Large intestine (tissue), 3 donors: Measurements from ENCODE around the gene MBNL2. TPM values are rescaled to one million over a fixed set of nuclear protein-coding genes. Genes with fewer than 3 reads are reported as not detected.
A peak's percentile ranks its signal among the peaks of the same experiment; 100 is the strongest.

Experiments
- DNase-seq, 2 donors: peaks; one replicate each; pipeline versions ENCODE4 v3.0.0 to v3.0.0-alpha.2; 2013
- H3K27ac ChIP-seq: one replicate; pipeline ENCODE4 v1.5.1; 2013; ENCODE audit warnings: low read length
- H3K27me3 ChIP-seq: 2 replicates; pipeline ENCODE4 v1.6.1; 2013; ENCODE audit warnings: low read length; ENCODE audit not compliant: control insufficient read depth, insufficient read depth
- H3K36me3 ChIP-seq: 2 replicates; pipeline ENCODE4 v1.6.1; 2013; ENCODE audit warnings: low read length; ENCODE audit not compliant: control insufficient read depth, insufficient read depth
- H3K4me1 ChIP-seq: one replicate; pipeline ENCODE4 v1.6.1; 2013; ENCODE audit warnings: low read length; ENCODE audit not compliant: control insufficient read depth, insufficient read depth
- H3K4me3 ChIP-seq: one replicate; pipeline ENCODE4 v1.5.1; 2013; ENCODE audit warnings: low read length
- H3K9me3 ChIP-seq: one replicate; pipeline ENCODE4 v1.6.1; 2013; ENCODE audit warnings: mild to moderate bottlenecking, low read depth, low read length, moderate library complexity; ENCODE audit not compliant: control insufficient read depth
- WGBS: methylation state at CpG from one replicate; pipeline ENCODE4 v1.1.5; 2013; ENCODE audit warnings: low lambda C conversion rate; ENCODE audit not compliant: insufficient coverage; 5-methylcytosine and 5-hydroxymethylcytosine counted together
- polyA plus RNA-seq: library from polyadenylated mRNA; unstranded; fragments of 120-200 nt; gene quantifications from one replicate; pipeline ENCODE4 v1.2.1, GENCODE V29; 2013

MBNL2 gene
- polyA plus RNA-seq, 1 donor = 38.6 TPM

DNA sequence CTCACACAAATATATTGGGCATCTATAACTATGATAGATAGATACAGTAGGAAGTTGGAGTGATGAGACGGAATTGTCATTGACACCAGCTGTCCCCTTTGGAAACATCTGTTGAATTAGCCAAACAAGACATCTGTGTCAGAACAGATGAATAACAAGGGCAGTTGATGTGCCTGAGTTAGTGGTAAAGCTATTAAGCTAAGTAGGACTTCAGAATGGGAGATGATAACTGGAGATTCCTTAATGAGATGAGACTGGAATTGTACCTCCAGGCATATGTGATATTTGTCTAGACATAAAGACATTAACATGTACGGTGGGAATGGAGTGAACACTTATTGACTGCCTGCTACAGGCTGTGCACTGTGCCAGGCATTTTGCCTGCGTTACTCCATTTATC is 78.7 kb downstream of the MBNL2 start:
- Histone ChIP-seq H3K4me3 (no peak overlapping the region), H3K27me3 (no peaks in the 10 kb centered on the region), H3K27ac (no peak overlapping the region), H3K4me1 (peaks cover 12% of the 10 kb centered on the region), H3K36me3 (peaks cover 4% of the 10 kb centered on the region), H3K9me3 (no peaks in the 10 kb centered on the region)
- no peak for DNase-seq
- no CpG with 5 or more reads among the region's 3 CpGs for WGBS

DNA sequence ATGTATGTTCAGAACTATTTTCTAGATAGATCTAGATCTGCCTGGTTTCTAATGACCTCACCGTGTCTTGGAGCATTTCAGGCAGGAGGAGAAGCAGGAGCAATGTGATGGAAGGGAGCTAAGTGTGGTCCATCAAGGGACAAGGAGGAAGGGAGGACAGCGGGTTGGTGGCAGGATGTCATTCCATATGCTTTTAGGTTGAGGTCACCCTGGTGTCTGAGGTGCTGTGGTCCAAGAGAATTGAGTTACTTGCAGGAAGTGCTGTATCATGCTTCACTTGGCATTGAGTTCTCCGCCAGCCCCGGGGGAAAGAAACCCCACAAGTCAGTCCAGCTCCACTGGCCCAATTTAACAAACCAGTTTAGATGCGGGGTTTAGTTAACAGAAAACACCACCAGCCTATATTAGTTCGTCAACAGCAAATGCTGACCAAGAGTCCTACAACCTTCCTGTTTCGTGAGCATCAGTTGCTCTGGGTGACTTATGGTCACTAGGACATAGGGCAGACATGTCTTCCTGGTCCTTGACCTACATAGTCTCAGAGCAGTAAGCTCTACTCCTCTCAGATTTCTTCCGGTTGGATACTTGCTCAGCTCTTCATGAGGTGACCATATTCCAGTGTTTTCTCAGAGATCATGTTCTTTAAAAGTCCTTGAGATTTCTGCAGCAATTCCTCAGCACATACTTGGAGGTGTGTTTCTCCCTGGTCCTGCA is 79.4 kb downstream of the MBNL2 start:
- H3K4me3 ChIP-seq = no peak overlapping the region
- H3K4me1 ChIP-seq = peaks cover 10% of the 10 kb centered on the region
- H3K27me3 ChIP-seq = no peaks in the 10 kb centered on the region
- H3K9me3 ChIP-seq = no peaks in the 10 kb centered on the region
- peaks cover 4% of the 10 kb centered on the region for H3K36me3 ChIP-seq
- H3K27ac ChIP-seq = no peak overlapping the region
- DNase-seq = no peak
- 100% methylated on average over 1 of the region's 8 CpGs for WGBS

DNA sequence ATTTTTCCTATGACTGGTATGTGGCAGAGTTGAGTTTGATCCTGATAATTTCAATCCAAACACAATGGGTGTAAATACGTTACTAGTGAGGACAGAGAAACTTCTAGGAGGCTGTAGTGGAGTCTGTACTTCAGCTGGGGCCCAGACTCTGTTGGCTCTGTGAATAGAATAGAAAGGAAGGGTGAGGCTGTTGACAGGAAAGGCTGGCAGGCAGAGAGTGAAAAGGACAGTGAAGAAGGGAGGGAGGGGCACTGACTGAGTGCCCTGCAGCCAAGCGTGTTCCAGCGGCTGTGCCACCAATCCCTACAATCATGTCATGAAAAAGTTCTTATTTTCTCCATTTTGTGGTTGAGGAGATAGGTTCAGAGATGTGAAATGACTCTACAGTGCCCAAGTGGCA is 80.5 kb downstream of the MBNL2 start:
- no CpG with 5 or more reads among the region's 3 CpGs for WGBS
- H3K27ac ChIP-seq = no peak overlapping the region
- no peaks in the 10 kb centered on the region for H3K9me3 ChIP-seq
- H3K36me3 ChIP-seq = peaks cover under 1% of the 10 kb centered on the region
- H3K27me3 ChIP-seq = no peaks in the 10 kb centered on the region
- peaks cover 1% of the 10 kb centered on the region for H3K4me1 ChIP-seq
- no peak overlapping the region for H3K4me3 ChIP-seq
- no peak for DNase-seq

DNA sequence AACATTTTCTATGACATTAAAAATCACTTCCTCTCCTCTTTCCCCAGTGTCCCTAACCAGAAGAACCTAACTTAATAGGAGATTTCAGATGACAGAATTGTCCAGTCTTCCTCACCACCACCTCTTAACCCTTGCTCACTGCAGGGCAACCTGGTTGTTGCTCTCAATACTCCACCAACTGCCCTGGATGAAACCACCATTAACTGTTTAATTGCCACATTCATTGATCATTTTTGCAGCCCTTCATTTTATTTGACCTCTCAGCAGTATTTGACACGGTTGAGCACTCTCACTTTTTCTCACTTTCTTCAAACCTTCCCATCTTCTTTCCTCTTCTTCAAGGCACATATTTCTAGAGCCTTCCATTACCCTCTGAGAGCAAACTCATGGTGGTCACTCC is 84.0 kb downstream of the MBNL2 start:
- H3K27me3 ChIP-seq = no peaks in the 10 kb centered on the region
- no peaks in the 10 kb centered on the region for H3K36me3 ChIP-seq
- H3K27ac ChIP-seq = no peak overlapping the region
- no peaks in the 10 kb centered on the region for H3K4me1 ChIP-seq
- DNase-seq = no peak
- H3K4me3 ChIP-seq = no peak overlapping the region
- H3K9me3 ChIP-seq = no peaks in the 10 kb centered on the region
- 100% methylated on average over 1 of the region's 1 CpG for WGBS

DNA sequence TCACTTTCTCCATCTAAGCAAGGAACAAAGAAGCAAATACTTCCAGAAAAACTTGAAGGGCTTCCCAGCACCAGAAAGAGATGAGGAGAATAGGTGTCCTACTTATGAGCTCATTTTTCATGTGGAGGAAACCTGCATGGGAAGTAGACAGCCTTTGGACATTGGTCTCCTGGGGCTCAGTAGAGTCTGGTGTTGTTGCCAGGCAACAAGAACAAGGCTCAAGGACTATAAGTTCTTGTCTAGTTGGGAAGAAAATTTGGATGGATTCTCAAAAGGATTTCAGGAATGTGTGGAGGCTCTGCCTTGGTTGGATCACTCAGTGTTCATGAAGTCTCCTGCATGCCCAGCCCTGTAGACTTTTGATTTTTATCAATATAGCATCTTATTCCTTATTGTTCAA is 84.5 kb downstream of the MBNL2 start:
- DNase-seq = peak in 1 of 2 donors; percentile 60
- Histone ChIP-seq H3K36me3 (no peaks in the 10 kb centered on the region), H3K9me3 (no peaks in the 10 kb centered on the region), H3K4me3 (no peak overlapping the region), H3K27me3 (no peaks in the 10 kb centered on the region), H3K4me1 (no peaks in the 10 kb centered on the region), H3K27ac (no peak overlapping the region)

DNA sequence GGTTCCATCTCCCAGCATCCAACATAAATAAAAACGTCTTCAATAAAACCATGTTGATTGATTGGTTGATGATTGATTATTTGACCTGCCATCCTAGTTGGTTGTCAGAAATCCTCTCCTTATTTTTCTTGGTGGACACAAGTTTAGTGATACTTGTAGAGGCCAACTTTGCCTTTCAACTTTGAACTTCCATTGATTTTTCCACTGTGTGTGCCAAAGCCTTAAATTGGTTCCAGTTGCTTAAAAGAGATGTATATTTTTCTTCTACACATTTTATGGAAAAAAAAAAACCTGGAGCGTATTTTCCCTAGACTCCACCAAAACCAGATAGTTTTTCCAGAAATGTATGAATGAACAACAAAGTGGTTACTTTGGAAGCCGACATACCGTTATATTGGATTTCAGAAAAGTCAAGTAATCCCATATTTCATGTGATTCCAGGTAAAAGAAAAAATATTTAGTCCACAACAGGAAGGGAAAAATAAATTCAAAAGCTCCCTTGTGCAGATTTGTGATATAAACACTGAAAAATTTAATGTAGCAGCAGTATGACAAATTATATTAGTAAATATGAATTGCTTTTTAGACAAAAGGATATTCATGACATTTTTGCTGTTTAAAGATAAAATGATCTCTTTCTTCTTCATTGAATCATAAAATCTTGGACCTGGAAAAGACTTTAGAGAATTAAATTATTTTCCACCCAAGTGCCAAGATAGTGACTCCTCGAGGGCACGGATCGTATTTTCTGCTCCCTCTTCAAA is 85.2 kb downstream of the MBNL2 start:
- Histone ChIP-seq H3K9me3 (no peaks in the 10 kb centered on the region), H3K4me3 (no peak overlapping the region), H3K36me3 (no peaks in the 10 kb centered on the region), H3K4me1 (no peaks in the 10 kb centered on the region), H3K27ac (no peak overlapping the region), H3K27me3 (no peaks in the 10 kb centered on the region)
- 98% methylated on average over 5 of the region's 7 CpGs for WGBS
- DNase-seq = no peak

DNA sequence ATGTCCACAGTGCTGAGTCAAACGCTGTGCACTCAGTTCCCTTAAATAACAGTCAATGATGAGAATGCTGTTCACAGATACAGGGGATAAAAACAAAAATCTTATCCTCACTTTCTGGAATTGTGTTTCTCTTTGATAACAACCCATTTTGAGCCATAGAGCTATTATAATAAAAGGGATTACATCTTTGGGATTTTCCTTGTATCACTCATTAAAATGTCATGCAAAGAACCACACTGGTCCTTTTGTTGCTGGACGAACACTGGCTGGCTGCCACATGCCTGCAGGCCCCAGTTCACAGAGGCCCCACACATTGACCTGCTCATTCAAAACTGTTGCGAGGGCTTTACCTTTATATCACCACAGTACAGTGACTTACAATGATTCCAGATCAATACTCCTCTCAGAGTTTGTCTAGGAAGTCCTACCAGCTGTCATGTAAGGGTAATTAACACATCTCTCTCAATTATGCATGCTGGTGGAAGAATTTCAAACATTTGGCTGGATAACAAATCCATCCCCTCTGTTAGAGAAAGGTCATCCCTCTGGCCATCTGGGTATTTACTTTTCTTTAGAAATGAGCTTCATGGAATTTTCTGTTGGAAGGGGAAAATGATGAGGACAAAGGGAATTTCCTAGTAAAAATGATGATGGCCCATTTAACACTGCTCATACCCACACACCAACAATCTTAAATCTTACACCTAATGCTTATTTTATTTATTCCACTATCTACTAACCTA is 85.9 kb downstream of the MBNL2 start:
- Histone ChIP-seq H3K4me3 (no peak overlapping the region), H3K4me1 (no peaks in the 10 kb centered on the region)
- DNase-seq = no peak

DNA sequence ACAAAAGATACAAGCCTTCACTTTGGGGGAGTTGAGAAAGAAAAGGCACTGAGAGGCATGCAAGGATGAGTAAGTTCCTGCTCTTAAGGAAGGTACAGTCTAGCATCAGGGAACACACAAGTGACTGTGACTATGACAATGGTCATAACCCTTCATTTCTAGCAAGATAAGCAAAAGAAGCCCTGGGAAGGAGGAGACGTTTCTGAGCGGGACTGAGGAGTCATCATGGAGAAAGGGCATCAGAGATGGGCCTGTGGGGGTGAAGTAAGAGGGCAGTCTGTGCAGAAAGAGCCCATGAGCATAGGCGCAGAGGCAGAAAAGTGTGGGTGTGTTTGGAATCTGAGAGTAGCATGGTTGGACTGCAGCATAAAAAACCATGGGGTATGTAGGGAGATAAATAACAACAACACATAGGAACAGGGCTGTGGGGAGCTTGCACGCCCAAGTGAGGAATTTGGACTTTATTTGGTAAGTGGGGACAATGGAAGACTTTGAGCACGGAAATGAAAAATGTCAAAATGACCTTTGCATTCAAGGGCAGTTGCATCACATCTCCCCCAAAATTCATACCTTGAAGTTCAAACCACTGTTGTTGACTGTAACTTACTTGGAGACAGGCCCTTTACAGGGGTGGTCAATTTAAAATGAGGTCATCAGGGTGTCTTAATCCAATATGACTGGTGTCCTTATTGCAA is 86.7 kb downstream of the MBNL2 start:
- no peaks in the 10 kb centered on the region for H3K4me1 ChIP-seq
- H3K27me3 ChIP-seq = no peaks in the 10 kb centered on the region
- H3K36me3 ChIP-seq = no peaks in the 10 kb centered on the region
- H3K27ac ChIP-seq = no peak overlapping the region
- no peak for DNase-seq
- WGBS = 100% methylated on average over 1 of the region's 5 CpGs
- no peaks in the 10 kb centered on the region for H3K9me3 ChIP-seq
- H3K4me3 ChIP-seq = no peak overlapping the region

More for the DNA sequence above, 85.9 kb downstream of the MBNL2 start:
- Histone ChIP-seq H3K27ac (no peak overlapping the region), H3K36me3 (no peaks in the 10 kb centered on the region), H3K27me3 (no peaks in the 10 kb centered on the region), H3K9me3 (no peaks in the 10 kb centered on the region)
- WGBS = no CpG with 5 or more reads among the region's 3 CpGs

DNA sequence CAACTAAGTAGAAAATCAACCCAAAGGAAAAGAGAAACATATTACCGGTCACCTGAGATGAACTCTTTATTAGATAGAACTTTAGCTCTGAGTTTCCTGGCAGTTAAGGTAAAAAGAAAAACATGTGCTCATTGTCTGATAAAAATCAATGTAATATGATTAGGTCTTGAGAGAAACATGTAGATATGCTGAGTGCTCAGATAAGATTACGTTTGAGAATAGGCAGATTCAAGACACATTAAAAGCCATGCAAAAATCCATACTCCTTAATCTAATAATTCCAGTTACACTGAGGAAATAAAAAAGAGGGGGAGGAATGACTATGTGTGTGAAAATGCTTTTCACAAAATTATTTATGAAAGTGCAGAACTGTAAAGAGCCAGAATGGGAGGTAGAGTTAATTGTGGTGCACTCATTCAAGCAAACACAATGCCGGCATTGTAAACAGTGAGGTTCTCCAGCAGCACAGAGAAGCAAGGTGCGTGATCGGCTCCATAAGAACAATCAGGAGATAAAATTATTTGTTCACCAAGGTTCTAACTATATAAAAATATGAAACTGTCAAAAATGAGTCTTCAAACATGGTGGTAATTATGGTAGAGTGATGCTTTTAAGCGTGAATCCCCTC is 88.8 kb downstream of the MBNL2 start:
- no peaks in the 10 kb centered on the region for H3K27me3 ChIP-seq
- H3K9me3 ChIP-seq = no peaks in the 10 kb centered on the region
- no peak overlapping the region for H3K27ac ChIP-seq
- no peak for DNase-seq
- H3K36me3 ChIP-seq = no peaks in the 10 kb centered on the region
- 60% methylated on average over 1 of the region's 6 CpGs for WGBS
- no peaks in the 10 kb centered on the region for H3K4me1 ChIP-seq
- H3K4me3 ChIP-seq = no peak overlapping the region

DNA sequence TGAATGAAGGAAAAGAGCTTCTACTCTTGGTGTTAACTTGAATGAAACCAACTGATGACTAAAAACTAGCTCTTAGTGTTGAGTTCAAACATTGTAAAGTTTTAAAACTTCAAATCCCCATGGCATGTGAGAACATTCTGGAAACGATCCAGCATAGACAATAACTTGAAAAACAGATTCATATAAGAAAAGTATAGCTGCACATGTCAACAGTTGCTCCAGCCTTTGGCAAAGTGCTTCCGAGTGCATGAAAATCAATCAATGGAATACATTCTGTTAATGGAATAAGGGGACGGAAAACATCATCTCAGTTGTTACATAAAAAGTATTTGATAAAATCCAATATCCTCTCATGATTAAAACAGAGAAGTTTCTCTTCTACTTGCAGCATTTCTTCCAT is 89.8 kb downstream of the MBNL2 start:
- 75% methylated on average over 2 of the region's 3 CpGs for WGBS
- DNase-seq = no peak
- H3K27ac ChIP-seq = no peak overlapping the region
- H3K27me3 ChIP-seq = no peaks in the 10 kb centered on the region
- no peaks in the 10 kb centered on the region for H3K36me3 ChIP-seq
- H3K4me1 ChIP-seq = no peaks in the 10 kb centered on the region
- H3K4me3 ChIP-seq = no peak overlapping the region
- no peaks in the 10 kb centered on the region for H3K9me3 ChIP-seq
